K562 (cell line): Measurements from ENCODE around the gene SAMD13. TPM values are rescaled to one million over a fixed set of nuclear protein-coding genes. Genes with fewer than 3 reads are reported as not detected.

Experiments
- ATAC-seq: fragments of 200-7000 bp; cut with Tn5 transposase; 3 replicates; pipeline ENCODE4 v1.9.1; 2020; ENCODE audit warnings: moderate library complexity
- BruUV-seq: library from RNA; stranded (reverse); fragments of 400-500 nt; replicated peaks from 2 replicates; lab custom pipeline; 2021; lab: Mats Ljungman, UMichigan
- CTCF ChIA-PET: fragments of 300-600 bp; formaldehyde crosslinking; extraction: SDS; loops from one replicate; lab custom pipeline; 2021; ENCODE audit warnings: low intra/inter-chr PET ratio; lab: Yijun Ruan, JAX
- POLR2A ChIA-PET: fragments of 300-600, 350-650 bp; sonication (Branson Sonifier 250); formaldehyde crosslinking; extraction: SDS; loops from one replicate; lab custom pipeline; 2021; ENCODE audit warnings: antibody characterized with exemption, inconsistent platforms; lab: Yijun Ruan, JAX
- DNase-seq, 4 experiments: peaks; one replicate each; pipeline versions ENCODE4 v3.0.0 to v3.0.0-alpha.2; 2011 to 2018; ENCODE audit warnings: low spot score in 3 of 4, mixed read lengths in 3 of 4; ENCODE audit errors: extremely low read depth in 1 of 4
- FAIRE-seq: peaks from 2 replicates; lab custom pipeline; 2011; peaks lifted over from hg19 to GRCh38; lab: Jason Lieb, UNC
- H2AFZ ChIP-seq: 2 replicates; pipeline ENCODE4 v1.6.0; 2011; ENCODE audit warnings: low read depth, low read length, control low read depth, inconsistent platforms
- H3K27ac ChIP-seq: fragments of 200-600 bp; 3 replicates; pipeline ENCODE4 v1.8.0; 2011; ENCODE audit warnings: low read depth, mild to moderate bottlenecking, control low read depth, inconsistent platforms, low read length, moderate library complexity, mixed read lengths; ENCODE audit errors: extremely low read depth
- H3K27me3 ChIP-seq, 2 experiments: fragments of 300-600 bp in 1 of 2; 2 replicates in 1 of 2; 3 replicates in 1 of 2; pipeline versions ENCODE4 v1.6.0 to v1.8.0; 2011; ENCODE audit warnings: inconsistent platforms in 2 of 2, low read length in 2 of 2, mild to moderate bottlenecking in 1 of 2, mixed read lengths in 1 of 2, moderate library complexity in 1 of 2; ENCODE audit not compliant: control insufficient read depth in 2 of 2, insufficient read depth in 2 of 2
- H3K36me3 ChIP-seq: fragments of 300-600 bp; 3 replicates; pipeline ENCODE4 v1.8.0; 2011; ENCODE audit warnings: mild to moderate bottlenecking, low read length, inconsistent platforms; ENCODE audit not compliant: control insufficient read depth, insufficient read depth
- H3K4me1 ChIP-seq, 2 experiments: fragments of 200-600 bp in 1 of 2; replicated peaks in 1 of 2; 2 replicates in 1 of 2; 3 replicates in 1 of 2; pipeline versions ENCODE4 v1.5.1 to v1.8.0; 2011; ENCODE audit warnings: inconsistent platforms in 2 of 2, low read length in 2 of 2, mild to moderate bottlenecking in 1 of 2, mixed read lengths in 1 of 2, moderate library complexity in 1 of 2; ENCODE audit not compliant: control insufficient read depth in 2 of 2, insufficient read depth in 2 of 2
- H3K4me2 ChIP-seq: 2 replicates; pipeline ENCODE4 v1.6.1; 2011; ENCODE audit warnings: low read length, control low read depth, inconsistent platforms, mixed read lengths; ENCODE audit not compliant: insufficient read depth
- H3K4me3 ChIP-seq: fragments of 200-600 bp; sonication (generic), shearing (Covaris generic); 2 replicates; pipeline ENCODE4 v1.5.1; 2016; ENCODE audit warnings: control low read depth, inconsistent platforms
- H3K79me2 ChIP-seq: fragments of 200-600 bp; 3 replicates; pipeline ENCODE4 v1.8.0; 2011; ENCODE audit warnings: low read length, inconsistent platforms; ENCODE audit not compliant: control insufficient read depth, insufficient read depth
- H3K9ac ChIP-seq, 2 experiments: 2 replicates each; pipeline versions ENCODE4 v1.6.0 to v1.6.1; 2011; ENCODE audit warnings: low read depth in 2 of 2, low read length in 2 of 2, control low read depth in 1 of 2, inconsistent platforms in 1 of 2, mild to moderate bottlenecking in 1 of 2, mixed read lengths in 1 of 2; ENCODE audit not compliant: insufficient read depth in 1 of 2
- H3K9me1 ChIP-seq: one replicate; pipeline ENCODE4 v1.6.0; 2011; ENCODE audit warnings: inconsistent platforms, mild to moderate bottlenecking, low read length, moderate library complexity; ENCODE audit not compliant: control insufficient read depth, insufficient read depth
- H3K9me3 ChIP-seq: replicated peaks from 2 replicates; pipeline ENCODE4 v1.5.1; 2011; ENCODE audit warnings: low read depth, low read length, inconsistent platforms; ENCODE audit not compliant: control insufficient read depth, insufficient read depth
- H4K20me1 ChIP-seq: replicated peaks from 2 replicates; pipeline ENCODE4 v1.6.1; 2011; ENCODE audit warnings: low read length, inconsistent platforms, mixed read lengths; ENCODE audit not compliant: control insufficient read depth, insufficient read depth
- CHD2 ChIP-seq: IDR thresholded peaks from 2 replicates; pipeline ENCODE4 v1.6.1; 2011; ENCODE audit warnings: low read depth, low read length
- DACH1 ChIP-seq: fragments of 450-650 bp; IDR thresholded peaks from 2 replicates; pipeline ENCODE4 v1.6.1; 2018; ENCODE audit not compliant: partially characterized antibody
- ETS1 ChIP-seq: conservative IDR thresholded peaks from 2 replicates; pipeline ENCODE4 v1.6.1; 2011; ENCODE audit warnings: low read depth, mild to moderate bottlenecking, low read length; ENCODE audit not compliant: control insufficient read depth
- KDM5B ChIP-seq: fragments of 200-600 bp; sonication (generic); IDR thresholded peaks from 2 replicates; pipeline ENCODE4 v1.6.1; 2012; ENCODE audit warnings: low read depth, mild to moderate bottlenecking, moderate library complexity, low read length, control low read depth, inconsistent platforms; ENCODE audit not compliant: insufficient replicate concordance
- KLF10 ChIP-seq: fragments of 250-450 bp; sonication (Bioruptor Pico); IDR thresholded peaks from 2 replicates; pipeline ENCODE4 v1.6.1; 2021; ENCODE audit warnings: matching md5 sums
- MEF2D ChIP-seq: conservative IDR thresholded peaks from 2 replicates; pipeline ENCODE4 v1.6.1; 2016; ENCODE audit warnings: low read depth, missing genetic modification characterization, missing compliant biosample characterization
- MIER1 ChIP-seq: fragments of 450-650 bp; IDR thresholded peaks from 2 replicates; pipeline ENCODE4 v1.6.1; 2016; ENCODE audit warnings: antibody characterized with exemption, mild to moderate bottlenecking, low read depth
- MNT ChIP-seq, 2 experiments: fragments of 450-650 bp; conservative IDR thresholded peaks; 2 replicates each; pipeline ENCODE4 v1.6.1; 2017; ENCODE audit warnings: mild to moderate bottlenecking in 2 of 2, moderate library complexity in 2 of 2
- MYNN ChIP-seq, 2 experiments: sonication (generic); formaldehyde crosslinking in 1 of 2; IDR thresholded peaks; 2 replicates each; pipeline versions ENCODE4 v1.5.0 to v1.6.1; 2016 to 2020; ENCODE audit warnings: antibody characterized with exemption in 1 of 2, missing genetic modification reagents in 1 of 2
- PML ChIP-seq: IDR thresholded peaks from 2 replicates; pipeline ENCODE4 v1.6.1; 2012; ENCODE audit warnings: low read length, inconsistent platforms
- SETDB1 ChIP-seq: IDR thresholded peaks from one replicate; pipeline ENCODE4 v1.6.1; 2012; ENCODE audit warnings: low read length, control low read depth, inconsistent platforms
- SIN3A ChIP-seq, 2 experiments: fragments of 150-350 bp in 1 of 2; IDR thresholded peaks; 2 replicates each; pipeline ENCODE4 v1.6.1; 2011 to 2016; ENCODE audit warnings: borderline replicate concordance in 2 of 2, low read depth in 2 of 2, low read length in 2 of 2, mild to moderate bottlenecking in 2 of 2, moderate library complexity in 2 of 2; ENCODE audit not compliant: control insufficient read depth in 1 of 2
- TOE1 ChIP-seq, 2 experiments: fragments of 450-650 bp in 1 of 2; sonication (generic) in 1 of 2; formaldehyde crosslinking in 1 of 2; IDR thresholded peaks; 2 replicates each; pipeline versions ENCODE4 v1.7.1 to v1.8.0; 2016 to 2022; ENCODE audit warnings: borderline replicate concordance in 2 of 2, mild to moderate bottlenecking in 2 of 2, antibody characterized with exemption in 1 of 2, inconsistent platforms in 1 of 2, low read depth in 1 of 2, missing genetic modification reagents in 1 of 2, moderate library complexity in 1 of 2
- U2AF1 ChIP-seq: fragments of 200-400 bp; formaldehyde crosslinking; optimal IDR thresholded peaks from 2 replicates; pipeline ENCODE3; 2017; ENCODE audit warnings: mild to moderate bottlenecking, low read depth, low read length, moderate library complexity
- ZBED1 ChIP-seq: IDR thresholded peaks from 2 replicates; pipeline ENCODE4 v1.6.1; 2014
- ZMIZ1 ChIP-seq, 2 experiments: fragments of 150-350 bp in 1 of 2; IDR thresholded peaks; 2 replicates each; pipeline ENCODE4 v1.6.1; 2012 to 2016; ENCODE audit warnings: low read depth in 2 of 2, low read length in 2 of 2, mild to moderate bottlenecking in 1 of 2, moderate library complexity in 1 of 2
- WGBS: fragments of 100-300 bp; shearing (Covaris generic); methylation state at CpG from one replicate; pipeline ENCODE4 v1.1.6; 2016; ENCODE audit warnings: low coverage, mixed read lengths; ENCODE audit not compliant: insufficient coverage; ENCODE audit errors: missing lambda C conversion rate; 5-methylcytosine and 5-hydroxymethylcytosine counted together
- in situ Hi-C: fragments of 300-500 bp; cut with MboI; formaldehyde crosslinking; loops from 4 replicates; pipeline ENCODE4 v1.15.0; 2018; ENCODE audit warnings: inconsistent platforms, mixed read lengths
- intact Hi-C: fragments of 100-400 bp; cut with micrococcal nuclease; formaldehyde crosslinking; loops from 2 replicates; pipeline ENCODE4 v1.14.2; 2022
- polyA plus RNA-seq, 8 experiments: library from polyadenylated mRNA; depleted of rRNA in 4 of 8; stranded (reverse) in 5 of 8; unstranded in 3 of 8; fragments of >200 nt; fragmentation: Nextera tagmentation in 2 of 8; fragmentation: Illumina TruSeq in 1 of 8; extraction: Ambion mirVana in 2 of 8; extraction: Trizol in 1 of 8; gene quantifications; 2 replicates each; pipeline versions ENCODE4 v1.2.1 to v1.2.3, GENCODE V29; 2011 to 2014; ENCODE audit warnings: inconsistent platforms in 1 of 8, missing spikeins in 1 of 8
- total RNA-seq, 7 experiments: library from RNA; depleted of rRNA in 6 of 7; stranded (reverse); fragments of >200 nt in 6 of 7; fragmentation: Illumina TruSeq in 2 of 7; extraction: Trizol in 2 of 7; gene quantifications; 2 replicates each; pipeline versions ENCODE4 v1.2.1 to v1.2.3, GENCODE V29; 2011 to 2021; ENCODE audit warnings: low replicate concordance in 1 of 7

The SAMD13 gene
- total and polyA plus RNA-seq, 9 of the 15 experiments (the other 6 are each of a cell fraction or from before 2014, with no cell fraction given) = 0.78 to 2.7 (median 1.00) TPM

GRCh38 chr1:84385347-84385746, 83.8 kb downstream of the SAMD13 start:
- WGBS = 18% methylated on average over 1 of the region's 1 CpG
- CTCF ChIA-PET = no interaction called here
- no peak for TF ChIP-seq TOE1 (IDR thresholded peaks at IDR 0.05; ENCODE audit: borderline replicate concordance)
- TF ChIP-seq TOE1 (CRISPR knock-in tag; IDR thresholded peaks at IDR 0.05; ENCODE audit: borderline replicate concordance, low read depth) = no peak
- TF ChIP-seq PML = no peak
- no peak for TF ChIP-seq KDM5B
- TF ChIP-seq MYNN (IDR thresholded peaks at IDR 0.05) = no peak
- TF ChIP-seq MYNN (CRISPR knock-in tag; IDR thresholded peaks at IDR 0.05) = no peak
- TF ChIP-seq MEF2D (tag) = no peak
- TF ChIP-seq SETDB1 = no peak
- TF ChIP-seq U2AF1 = no peak
- TF ChIP-seq KLF10 (CRISPR knock-in tag) = no peak
- no peak for TF ChIP-seq DACH1
- TF ChIP-seq ZMIZ1 (IDR thresholded peaks at IDR 0.05; ENCODE audit: low read depth in 2 of 2, low read length in 2 of 2) = no peak
- no peak for TF ChIP-seq MNT (conservative IDR thresholded peaks at IDR 0.05)
- no peak for TF ChIP-seq CHD2
- TF ChIP-seq ZBED1 = no peak
- no peak for TF ChIP-seq MIER1
- no peak for TF ChIP-seq ETS1
- TF ChIP-seq SIN3A (IDR thresholded peaks at IDR 0.05; ENCODE audit: borderline replicate concordance in 2 of 2, control insufficient read depth in 1 of 2, low read depth in 2 of 2, low read length in 2 of 2) = no peak

More at GRCh38 chr1:84385347-84385746, 83.8 kb downstream of the SAMD13 start:
- no TSS peak for BruUV-seq
- ATAC-seq (no peak), FAIRE-seq (no peak), DNase-seq (no peak)
- H3K4me1 ChIP-seq = no peaks in the 10 kb centered on the region
- no peaks in the 10 kb centered on the region for H3K36me3 ChIP-seq
- H3K9ac ChIP-seq = no peak overlapping the region
- no peaks in the 10 kb centered on the region for H3K79me2 ChIP-seq
- no peak overlapping the region for H3K4me2 ChIP-seq
- in situ Hi-C loops = no loop called here
- H4K20me1 ChIP-seq = no peaks in the 10 kb centered on the region
- H2AFZ ChIP-seq = no peak overlapping the region
- POLR2A ChIA-PET = no interaction called here
- H3K27me3 ChIP-seq = no peaks in the 10 kb centered on the region
- no peaks in the 10 kb centered on the region for H3K9me3 ChIP-seq
- H3K9me1 ChIP-seq = no peaks in the 10 kb centered on the region
- no peak overlapping the region for H3K4me3 ChIP-seq
- intact Hi-C loops = no loop called here
- no peak overlapping the region for H3K27ac ChIP-seq
